A549 treated with ZK216348 at 1 μM for 4 hours (cell line): ENCODE results near the gene SSX7. TPM values are rescaled to one million over a fixed set of nuclear protein-coding genes. Genes with fewer than 3 reads are reported as not detected.

ENCODE experiments used
- total RNA-seq: library from RNA; stranded (reverse); fragments of 200-300 nt; extraction: Qiagen RNA extraction; gene quantifications from 5 replicates; pipeline ENCODE4 v1.2.3, GENCODE V29; 2022; ENCODE audit warnings: low read depth

The SSX7 gene, protein sequence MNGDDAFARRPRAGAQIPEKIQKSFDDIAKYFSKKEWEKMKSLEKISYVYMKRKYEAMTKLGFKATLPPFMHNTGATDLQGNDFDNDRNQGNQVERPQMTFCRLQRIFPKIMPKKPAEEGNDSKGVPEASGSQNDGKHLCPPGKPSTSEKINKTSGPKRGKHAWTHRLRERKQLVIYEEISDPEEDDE
- not detected in 5 replicates for total RNA-seq

DNA sequence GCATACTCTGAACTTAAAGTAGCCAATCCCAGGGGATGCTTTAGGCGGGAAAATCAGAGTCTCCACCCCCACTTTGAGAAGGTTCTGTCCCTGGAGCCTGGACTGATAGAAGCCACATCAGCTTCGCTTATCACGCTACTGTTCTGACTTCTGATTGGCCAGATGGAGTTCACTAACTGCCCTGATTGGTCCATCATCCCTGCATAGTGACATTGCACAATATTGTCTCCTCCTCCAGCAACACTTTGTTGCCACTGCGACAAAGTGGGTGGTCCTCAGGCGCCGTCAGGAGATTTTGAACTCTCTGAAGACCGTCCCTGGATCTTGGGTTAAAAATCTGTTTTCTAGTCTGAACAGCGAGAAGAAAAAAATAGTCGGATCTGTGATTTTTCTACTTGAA lies at the start of gene SSX7:
Gene SSX7 (minus strand): TSS at position 101 of the 400 bp plus-strand sequence. CDS start 1,428 bp downstream, outside the sequence.

Other genes starting within 250 kb of the SSX7 start
- 14.6 to 60.9 TPM (median 33.9 TPM) in 5 replicates for gene XAGE1A, start 159.1 kb downstream of the SSX7 start, total RNA-seq
- gene XAGE1B, start 137.8 kb downstream of the SSX7 start, total RNA-seq, result 160 to 278 TPM (median 228 TPM) in 5 replicates
- not detected in 5 replicates for gene SSX2, start 52.3 kb upstream of the SSX7 start, total RNA-seq
- gene SSX2B, start 96.4 kb upstream of the SSX7 start, total RNA-seq, result not detected in 5 replicates
- not detected in 5 replicates for gene SPANXN5, start 142.5 kb upstream of the SSX7 start, total RNA-seq
- not detected in 5 replicates for gene XAGE5, start 156.4 kb upstream of the SSX7 start, total RNA-seq
- gene XAGE3, start 213.2 kb upstream of the SSX7 start, total RNA-seq, result not detected in 5 replicates
- 7.2 to 18.8 TPM (median 9.4 TPM) in 5 replicates for gene FAM156B, start 242.4 kb upstream of the SSX7 start, total RNA-seq